Right lobe of liver (tissue), 6 donors: Measurements from ENCODE around the gene REV3L. TPM values are rescaled to one million over a fixed set of nuclear protein-coding genes. Genes with fewer than 3 reads are reported as not detected.

Experiments
- ATAC-seq, 4 donors: fragments of 200-7000 bp; cut with Tn5 transposase; one replicate each; pipeline ENCODE4 v1.9.1; 2020; ENCODE audit warnings: mild to moderate bottlenecking in 4 of 4, moderate library complexity in 4 of 4
- DNase-seq, 3 donors: peaks; one replicate each; pipeline ENCODE4 v3.0.0-alpha.2; 2020
- H3K27ac ChIP-seq, 3 donors: fragments of 200-600 bp; one replicate each; pipeline ENCODE4 v1.8.0; 2022
- H3K27me3 ChIP-seq, 2 donors: fragments of 200-600 bp; one replicate each; pipeline ENCODE4 v1.8.0; 2022
- H3K36me3 ChIP-seq, 4 donors: fragments of 200-600 bp; sonication (generic) in 1 of 4; one replicate each; pipeline versions ENCODE4 v1.5.1 to v1.8.0; 2017 to 2022; ENCODE audit warnings: control low read depth in 1 of 4
- H3K4me1 ChIP-seq, 4 donors: fragments of 200-600 bp; sonication (generic) in 1 of 4; one replicate each; pipeline versions ENCODE4 v1.5.1 to v1.8.0; 2017 to 2022; ENCODE audit warnings: control low read depth in 1 of 4
- H3K4me3 ChIP-seq, 3 donors: fragments of 200-600 bp; one replicate each; pipeline ENCODE4 v1.8.0; 2022
- H3K9me3 ChIP-seq, 4 donors: fragments of 200-600 bp; sonication (generic) in 1 of 4; one replicate each; pipeline versions ENCODE4 v1.5.1 to v1.8.0; 2017 to 2022; ENCODE audit warnings: control low read depth in 1 of 4
- POLR2A ChIP-seq: fragments of 450-650 bp; IDR thresholded peaks from one replicate; pipeline ENCODE4 v1.6.1; 2017; ENCODE audit warnings: antibody characterized with exemption, mild to moderate bottlenecking
- WGBS: methylation state at CpG from one replicate; pipeline ENCODE4 v1.1.6; 2018; ENCODE audit warnings: low coverage, low lambda C conversion rate; ENCODE audit not compliant: insufficient coverage; ENCODE audit errors: missing lambda C conversion rate; 5-methylcytosine and 5-hydroxymethylcytosine counted together
- intact Hi-C, 2 donors: fragments of 100-400 bp; cut with DNase I; formaldehyde crosslinking; loops; one replicate each; pipeline versions ENCODE4 v1.11.2 to v1.14.1; 2022
- total RNA-seq, 6 experiments: library from RNA; depleted of rRNA in 2 of 6; stranded (reverse); fragments of >200 nt in 2 of 6; fragmentation: NEBNext Ultra II Directional in 3 of 6; extraction: Animal tissue kit (Norgen Biotek cat#: 25700) in 3 of 6; gene quantifications; one replicate each; pipeline versions ENCODE4 v1.1.0 to v1.2.4, GENCODE V29; 2016 to 2023
- TF ChIP-seq, protein P1 (sequence below), 4 donors: fragments of 200-600 bp in 3 of 4; fragments of 450-650 bp in 1 of 4; IDR thresholded peaks; one replicate each; pipeline versions ENCODE4 v1.5.1 to v1.8.0; 2016 to 2022; ENCODE audit warnings: antibody characterized with exemption in 4 of 4, mild to moderate bottlenecking in 2 of 4
- donor health status: DM: no; HTN: yes; CAD: no.
- donor health status: DM: no; HTN: no; CAD: no.
- donor health status: DM: no; HTN: no; CAD: no.
- donor health status: DM: no; HTN: yes; CAD: no.
- donor health status: DM: no; HTN: yes; CAD: no.

REV3L gene
- total RNA-seq, 6 experiments from 2014 or later = 9.3 to 21.4 (median 12.5) TPM

DNA sequence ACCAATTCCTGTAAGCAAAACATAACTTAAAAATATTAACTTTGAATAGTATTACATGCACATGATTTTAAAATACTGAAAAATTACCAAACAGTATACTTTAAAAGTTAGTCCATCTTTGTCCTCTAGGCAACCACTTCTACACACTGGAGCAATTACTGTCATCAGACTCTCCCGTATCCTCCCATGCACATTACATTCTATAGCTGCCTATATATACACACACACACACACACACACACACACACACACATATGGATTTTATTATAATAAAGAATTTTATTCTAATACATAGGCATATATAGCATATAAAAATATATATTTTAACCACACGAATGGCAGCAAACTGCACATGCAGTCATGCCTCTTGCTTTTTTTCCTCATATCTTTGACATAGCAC, 8.2 kb downstream of the REV3L start:
- no peaks in the 10 kb centered on the region for H3K36me3 ChIP-seq
- ATAC-seq (no peak), DNase-seq (no peak)
- no peaks in the 10 kb centered on the region for H3K27me3 ChIP-seq
- 92% methylated on average over 2 of the region's 2 CpGs for WGBS
- no peaks in the 10 kb centered on the region for H3K9me3 ChIP-seq
- intact Hi-C loops = no loop called here
- TF ChIP-seq POLR2A = no peak
- TF ChIP-seq, protein P1, sequence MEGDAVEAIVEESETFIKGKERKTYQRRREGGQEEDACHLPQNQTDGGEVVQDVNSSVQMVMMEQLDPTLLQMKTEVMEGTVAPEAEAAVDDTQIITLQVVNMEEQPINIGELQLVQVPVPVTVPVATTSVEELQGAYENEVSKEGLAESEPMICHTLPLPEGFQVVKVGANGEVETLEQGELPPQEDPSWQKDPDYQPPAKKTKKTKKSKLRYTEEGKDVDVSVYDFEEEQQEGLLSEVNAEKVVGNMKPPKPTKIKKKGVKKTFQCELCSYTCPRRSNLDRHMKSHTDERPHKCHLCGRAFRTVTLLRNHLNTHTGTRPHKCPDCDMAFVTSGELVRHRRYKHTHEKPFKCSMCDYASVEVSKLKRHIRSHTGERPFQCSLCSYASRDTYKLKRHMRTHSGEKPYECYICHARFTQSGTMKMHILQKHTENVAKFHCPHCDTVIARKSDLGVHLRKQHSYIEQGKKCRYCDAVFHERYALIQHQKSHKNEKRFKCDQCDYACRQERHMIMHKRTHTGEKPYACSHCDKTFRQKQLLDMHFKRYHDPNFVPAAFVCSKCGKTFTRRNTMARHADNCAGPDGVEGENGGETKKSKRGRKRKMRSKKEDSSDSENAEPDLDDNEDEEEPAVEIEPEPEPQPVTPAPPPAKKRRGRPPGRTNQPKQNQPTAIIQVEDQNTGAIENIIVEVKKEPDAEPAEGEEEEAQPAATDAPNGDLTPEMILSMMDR (IDR thresholded peaks at IDR 0.05) = no peak
- no peak overlapping the region for H3K4me3 ChIP-seq
- no peak overlapping the region for H3K27ac ChIP-seq
- H3K4me1 ChIP-seq = no peaks in the 10 kb centered on the region

DNA sequence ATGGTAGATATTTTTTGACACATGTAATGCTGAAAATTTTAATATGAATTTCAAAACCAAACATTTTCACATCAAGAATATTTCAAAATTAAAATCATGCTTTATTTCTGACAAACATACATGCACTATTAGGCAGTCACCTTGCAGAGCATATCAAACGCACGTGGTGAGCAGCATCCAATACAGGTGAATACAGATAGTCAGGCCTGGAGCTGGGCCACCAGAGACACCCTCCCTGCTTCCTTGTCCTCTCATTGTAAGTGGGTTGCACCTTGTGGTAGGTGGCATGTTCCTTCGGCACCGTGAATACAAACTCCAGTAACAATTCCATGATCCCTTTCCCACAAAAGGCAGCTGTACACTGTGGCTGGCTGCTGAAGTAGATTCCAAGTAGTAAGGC, 8.9 kb downstream of the REV3L start:
- no peak overlapping the region for H3K27ac ChIP-seq
- intact Hi-C loops = no loop called here
- H3K4me3 ChIP-seq = no peak overlapping the region
- H3K36me3 ChIP-seq = no peaks in the 10 kb centered on the region
- 100% methylated on average over 2 of the region's 4 CpGs for WGBS
- H3K27me3 ChIP-seq = no peaks in the 10 kb centered on the region
- no peak for DNase-seq
- H3K4me1 ChIP-seq = no peaks in the 10 kb centered on the region
- TF ChIP-seq, protein P1 (IDR thresholded peaks at IDR 0.05) = no peak
- no peak for TF ChIP-seq POLR2A
- H3K9me3 ChIP-seq = no peaks in the 10 kb centered on the region
- no peak for ATAC-seq

DNA sequence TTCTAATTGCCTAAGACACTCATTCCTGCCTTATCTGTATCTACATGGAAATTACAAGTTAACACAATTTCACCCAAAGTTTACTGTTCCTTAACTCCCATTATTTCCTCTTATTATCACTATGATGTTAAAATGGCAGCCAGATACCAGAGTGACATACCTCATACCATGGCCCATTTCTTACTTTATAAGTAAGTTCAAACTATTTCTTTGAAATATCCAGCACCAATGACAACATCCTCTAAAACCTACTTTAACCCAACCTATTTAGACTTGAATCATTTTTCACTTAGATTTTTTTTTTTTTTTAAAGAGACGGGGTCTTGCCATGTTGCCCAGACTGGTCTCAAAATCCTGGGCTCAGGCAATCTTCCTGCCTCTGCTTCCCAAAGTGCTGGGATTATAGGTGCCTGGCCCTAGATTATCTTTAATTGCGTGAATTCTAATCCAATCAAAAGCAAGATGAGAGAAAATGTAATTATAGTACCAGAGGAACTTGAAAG, 10.0 kb downstream of the REV3L start:
- TF ChIP-seq, protein P1 (IDR thresholded peaks at IDR 0.05) = no peak
- no peak for TF ChIP-seq POLR2A
- no peak overlapping the region for H3K4me3 ChIP-seq
- H3K27ac ChIP-seq = no peak overlapping the region
- DNase-seq (no peak), ATAC-seq (no peak)
- no peaks in the 10 kb centered on the region for H3K9me3 ChIP-seq
- 100% methylated on average over 2 of the region's 2 CpGs for WGBS
- no peaks in the 10 kb centered on the region for H3K36me3 ChIP-seq
- no peaks in the 10 kb centered on the region for H3K27me3 ChIP-seq
- H3K4me1 ChIP-seq = no peaks in the 10 kb centered on the region
- intact Hi-C loops = no loop called here

DNA sequence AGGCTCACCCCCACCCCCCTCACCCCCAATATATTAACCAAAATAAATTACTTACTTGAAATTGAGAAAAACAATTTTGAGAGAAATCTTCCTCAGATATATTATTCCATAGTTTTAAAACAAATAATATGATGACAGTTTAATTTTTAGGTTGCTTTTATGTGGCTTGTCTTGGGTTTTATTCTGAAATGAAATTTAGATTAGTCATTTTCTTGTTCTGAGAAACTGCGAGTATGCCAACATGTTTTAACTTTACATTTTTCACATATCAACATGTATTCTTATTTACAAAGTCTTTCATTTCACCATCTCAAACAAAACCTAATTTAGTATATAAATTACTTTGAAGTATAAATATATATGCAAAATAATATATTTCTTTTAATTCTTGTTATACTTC, 11.1 kb downstream of the REV3L start:
- WGBS = 100% methylated on average over 1 of the region's 1 CpG
- H3K4me1 ChIP-seq = no peaks in the 10 kb centered on the region
- no peaks in the 10 kb centered on the region for H3K9me3 ChIP-seq
- no peak overlapping the region for H3K27ac ChIP-seq
- no peak for DNase-seq
- H3K36me3 ChIP-seq = no peaks in the 10 kb centered on the region
- no peaks in the 10 kb centered on the region for H3K27me3 ChIP-seq
- TF ChIP-seq, protein P1 (IDR thresholded peaks at IDR 0.05) = no peak
- TF ChIP-seq POLR2A = no peak
- no peak for ATAC-seq
- H3K4me3 ChIP-seq = no peak overlapping the region
- intact Hi-C loops = no loop called here

DNA sequence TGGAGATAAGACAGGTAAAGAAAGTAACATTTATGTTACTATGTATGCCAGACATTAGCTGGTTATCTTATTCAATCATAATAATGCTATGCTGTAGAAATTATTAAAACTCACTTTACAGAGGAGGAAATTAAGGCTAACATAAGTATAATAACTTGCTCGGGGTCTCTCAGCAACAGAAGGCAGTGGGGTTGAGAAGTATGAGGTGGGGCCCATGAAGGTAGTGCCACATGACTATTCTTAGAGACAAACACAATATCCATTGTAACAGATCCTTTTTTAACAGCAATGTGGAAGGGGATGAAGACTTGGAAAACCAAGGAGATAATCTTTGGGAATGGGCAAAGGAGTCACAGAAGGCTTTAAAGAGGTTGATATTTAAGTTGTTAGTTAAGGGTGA, 11.5 kb downstream of the REV3L start:
- Histone ChIP-seq H3K27ac (no peak overlapping the region), H3K36me3 (no peaks in the 10 kb centered on the region), H3K9me3 (no peaks in the 10 kb centered on the region), H3K4me1 (no peaks in the 10 kb centered on the region), H3K27me3 (no peaks in the 10 kb centered on the region), H3K4me3 (no peak overlapping the region)
- DNase-seq (no peak), ATAC-seq (no peak)
- intact Hi-C loops = no loop called here
- 36% methylated on average over 1 of the region's 1 CpG for WGBS
- no peak for TF ChIP-seq POLR2A
- TF ChIP-seq, protein P1 (IDR thresholded peaks at IDR 0.05) = no peak
